GM18502 (cell line): ENCODE results near the gene PLIN1.
"Not testable (repeated sequence)": the region's sequence is repeated elsewhere in the genome, so short reads cannot be mapped to it uniquely, and the experiment has no call there.

Experiments used
- ATAC-seq: cut with Tn5 transposase; IDR thresholded peaks from one replicate; pipeline ENCODE4 v1.9.1; 2021; ENCODE audit warnings: mild to moderate bottlenecking; ENCODE audit not compliant: unreplicated experiment, poor library complexity

Gene PLIN1, protein sequence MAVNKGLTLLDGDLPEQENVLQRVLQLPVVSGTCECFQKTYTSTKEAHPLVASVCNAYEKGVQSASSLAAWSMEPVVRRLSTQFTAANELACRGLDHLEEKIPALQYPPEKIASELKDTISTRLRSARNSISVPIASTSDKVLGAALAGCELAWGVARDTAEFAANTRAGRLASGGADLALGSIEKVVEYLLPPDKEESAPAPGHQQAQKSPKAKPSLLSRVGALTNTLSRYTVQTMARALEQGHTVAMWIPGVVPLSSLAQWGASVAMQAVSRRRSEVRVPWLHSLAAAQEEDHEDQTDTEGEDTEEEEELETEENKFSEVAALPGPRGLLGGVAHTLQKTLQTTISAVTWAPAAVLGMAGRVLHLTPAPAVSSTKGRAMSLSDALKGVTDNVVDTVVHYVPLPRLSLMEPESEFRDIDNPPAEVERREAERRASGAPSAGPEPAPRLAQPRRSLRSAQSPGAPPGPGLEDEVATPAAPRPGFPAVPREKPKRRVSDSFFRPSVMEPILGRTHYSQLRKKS

DNA sequence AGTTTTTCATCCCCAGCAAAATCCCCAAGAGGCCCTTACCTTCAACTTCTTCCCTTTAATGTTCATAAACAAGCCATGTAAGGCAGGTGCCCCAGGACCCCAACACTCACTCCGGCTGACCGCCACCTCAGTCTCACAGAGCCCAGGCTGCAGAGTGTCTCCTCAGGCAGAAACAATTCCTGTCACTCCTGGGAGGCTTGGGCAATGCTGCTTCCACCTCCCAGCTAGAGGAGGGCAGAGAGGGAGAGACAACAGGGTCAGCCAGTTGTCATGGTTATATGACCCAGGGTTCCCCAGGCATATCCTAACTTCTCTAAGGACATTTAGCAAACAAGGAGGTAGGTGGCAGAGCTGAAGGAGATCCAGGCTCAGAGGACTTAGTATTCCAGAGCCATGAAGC is at the start of gene PLIN1:
Gene PLIN1 (minus strand): TSS at position 156 of the 400 bp plus-strand sequence. CDS start 1,878 bp downstream, outside the sequence.
- no peak for ATAC-seq

DNA sequence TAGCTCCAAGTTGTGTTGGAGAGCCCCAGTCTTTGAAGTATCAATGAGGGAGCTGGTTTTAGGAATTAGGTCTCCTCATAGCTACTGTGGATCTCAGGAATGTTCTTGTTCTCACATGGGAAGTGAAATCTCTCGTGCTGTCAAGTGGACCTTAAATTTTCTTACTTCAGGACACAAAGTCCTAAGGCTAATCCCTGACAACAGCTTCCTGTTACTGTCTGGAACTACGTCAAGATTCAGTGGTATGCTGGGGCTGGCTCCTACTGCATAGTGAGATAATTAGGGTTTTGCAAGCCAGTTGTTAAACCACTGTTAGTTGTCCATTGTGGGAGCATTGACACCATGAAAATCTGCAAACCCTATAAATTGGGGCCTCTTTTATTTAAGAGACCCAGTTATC is 49.1 kb upstream of the PLIN1 start:
- ATAC-seq: no peak

DNA sequence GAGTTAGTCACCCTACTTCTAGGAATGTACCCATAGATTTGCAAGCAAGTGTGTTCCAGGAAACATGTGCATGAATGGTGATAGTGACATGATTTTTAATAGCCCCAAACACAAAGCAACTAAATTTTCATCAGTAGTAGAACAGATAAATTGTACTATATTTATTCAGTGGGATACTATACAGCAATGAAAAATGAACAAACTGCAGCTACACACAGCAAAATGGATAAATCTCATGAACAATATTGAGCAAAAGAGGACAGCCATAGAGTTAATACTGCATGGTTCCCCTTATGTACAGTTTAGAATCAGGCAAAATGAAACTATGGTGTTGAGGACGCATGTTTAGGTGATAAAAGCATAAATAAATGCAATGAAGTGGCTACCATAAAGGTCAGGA is 45.9 kb upstream of the PLIN1 start:
- no peak for ATAC-seq

DNA sequence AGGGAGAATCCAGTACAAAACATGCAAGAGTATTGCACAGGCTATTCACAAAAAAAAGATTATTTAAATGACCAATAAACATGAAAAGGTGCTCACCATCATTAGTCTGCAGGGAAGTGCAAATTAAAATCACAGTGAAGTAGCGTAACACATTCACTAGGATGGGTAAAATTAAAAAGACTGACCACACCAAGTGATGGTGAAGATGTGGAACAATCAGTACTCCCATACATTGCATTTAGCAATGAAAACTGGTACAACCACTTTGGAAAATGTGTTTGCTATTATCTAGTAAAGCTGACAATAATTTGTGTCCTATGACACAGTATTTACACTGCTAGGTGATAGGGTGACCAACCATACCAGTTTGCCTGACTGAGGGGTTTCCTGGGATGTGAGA is 45.5 kb upstream of the PLIN1 start:
- ATAC-seq: no peak

DNA sequence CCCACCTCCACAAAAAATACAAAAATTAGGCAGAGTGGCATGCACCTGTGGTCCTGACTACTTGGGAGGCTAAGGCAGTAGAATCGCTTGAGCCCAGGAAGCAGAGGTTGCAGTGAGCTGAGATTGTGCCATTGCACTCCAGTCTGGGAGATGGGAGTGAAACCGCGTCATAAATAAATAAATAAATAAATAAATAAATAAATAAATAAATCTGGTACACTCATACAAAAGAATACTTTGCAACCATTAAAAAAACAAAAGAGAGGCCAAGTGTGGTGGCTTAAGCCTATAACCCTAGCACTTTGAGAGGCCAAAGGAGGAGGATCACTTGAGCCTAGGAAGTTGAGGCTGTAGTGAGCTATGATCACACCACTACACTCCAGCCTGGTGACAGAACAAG is 43.9 kb upstream of the PLIN1 start:
- ATAC-seq: no peak

DNA sequence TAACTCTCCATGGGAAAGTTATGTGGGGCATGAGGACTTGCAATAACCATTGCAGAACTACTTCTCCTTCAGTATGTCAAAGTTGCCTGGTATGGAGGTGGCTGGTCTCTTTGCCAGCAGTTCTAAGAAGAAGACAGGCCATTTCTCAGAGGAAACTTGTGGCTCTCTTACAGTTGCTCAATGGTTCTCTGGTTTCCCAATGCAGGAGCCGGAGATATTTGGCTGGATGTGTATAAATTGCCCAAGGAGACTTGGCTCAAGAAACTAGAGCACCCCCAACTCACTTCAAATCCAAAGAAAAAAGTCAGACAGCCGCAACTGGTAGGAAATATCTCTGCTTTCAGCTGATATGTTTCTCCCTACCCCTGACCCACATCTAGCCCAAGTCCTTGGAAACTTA is 35.6 kb upstream of the PLIN1 start:
- no peak for ATAC-seq

DNA sequence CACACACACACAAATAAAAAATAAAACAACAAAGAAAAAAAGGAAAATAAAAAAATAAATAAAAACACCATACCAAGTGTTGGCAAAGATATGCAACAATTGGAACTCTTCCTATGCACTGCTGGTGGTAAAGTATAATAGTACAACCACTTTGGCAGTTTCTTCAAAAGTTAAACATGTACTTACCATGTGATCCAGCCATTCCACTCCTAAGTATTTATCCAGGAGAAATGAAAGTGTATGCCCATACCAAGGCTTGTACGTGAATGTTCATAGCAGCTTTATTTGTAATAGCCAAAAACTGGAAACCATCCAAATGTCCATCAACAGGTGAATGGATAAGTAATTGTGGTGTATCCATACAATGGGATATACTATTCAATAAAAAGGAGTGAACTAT is 28.4 kb upstream of the PLIN1 start:
- no peak for ATAC-seq

DNA sequence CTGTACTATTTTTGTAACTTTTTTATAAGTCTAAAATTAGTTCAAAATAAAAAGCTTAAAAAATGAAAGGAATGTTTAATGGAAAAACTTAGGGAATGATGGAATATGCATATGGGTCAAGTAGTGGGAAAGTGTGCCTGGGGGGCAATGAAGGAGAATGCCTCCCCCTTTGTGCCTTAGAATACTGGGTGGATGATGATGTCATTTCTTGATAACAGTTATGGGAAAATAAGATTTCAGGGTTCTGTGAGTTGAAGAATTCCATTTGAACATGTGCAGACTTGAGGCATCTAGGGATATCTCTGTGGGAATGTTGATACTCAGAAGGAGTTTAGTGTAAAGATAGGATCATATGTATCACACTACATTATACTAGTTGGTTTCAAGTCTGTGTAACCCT is 25.2 kb upstream of the PLIN1 start:
- no peak for ATAC-seq

DNA sequence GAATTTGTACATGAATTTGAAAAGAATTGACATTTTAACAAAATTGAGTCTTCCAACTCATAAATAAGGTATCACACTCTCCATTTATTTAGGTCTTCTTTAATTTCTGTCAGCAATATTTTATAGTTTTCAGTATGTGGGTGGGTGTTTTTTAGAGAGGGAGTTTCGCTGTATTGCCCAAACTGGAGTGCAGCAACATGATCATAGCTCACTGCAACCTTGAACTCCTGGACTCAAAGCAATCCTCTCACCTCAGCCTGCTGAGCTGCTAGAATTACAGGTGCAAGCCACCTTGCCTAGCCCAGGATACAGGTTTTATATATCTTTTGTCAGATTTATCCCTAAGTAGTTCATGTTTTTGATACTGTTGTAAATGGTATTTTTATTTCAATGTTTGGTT is 16.0 kb upstream of the PLIN1 start:
- no peak for ATAC-seq

DNA sequence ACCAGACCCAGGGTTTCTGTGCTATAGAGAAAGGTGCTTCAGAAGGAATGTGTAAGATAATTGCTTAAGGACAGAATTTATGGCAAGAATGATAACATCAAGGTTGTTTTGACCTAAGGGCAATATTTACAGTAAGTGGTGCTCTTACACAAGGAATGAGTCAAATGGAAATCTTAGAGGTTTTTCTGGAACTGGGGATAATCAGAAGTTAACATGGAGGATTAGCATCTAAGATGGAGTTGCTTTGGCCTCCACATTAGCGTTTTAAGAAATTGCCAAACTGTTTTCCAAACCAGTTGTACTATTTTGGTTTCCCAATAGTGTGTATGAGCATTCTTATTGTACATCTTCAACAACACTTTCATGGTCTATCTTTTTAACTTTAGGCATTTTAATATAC is 14.5 kb upstream of the PLIN1 start:
- no peak for ATAC-seq

DNA sequence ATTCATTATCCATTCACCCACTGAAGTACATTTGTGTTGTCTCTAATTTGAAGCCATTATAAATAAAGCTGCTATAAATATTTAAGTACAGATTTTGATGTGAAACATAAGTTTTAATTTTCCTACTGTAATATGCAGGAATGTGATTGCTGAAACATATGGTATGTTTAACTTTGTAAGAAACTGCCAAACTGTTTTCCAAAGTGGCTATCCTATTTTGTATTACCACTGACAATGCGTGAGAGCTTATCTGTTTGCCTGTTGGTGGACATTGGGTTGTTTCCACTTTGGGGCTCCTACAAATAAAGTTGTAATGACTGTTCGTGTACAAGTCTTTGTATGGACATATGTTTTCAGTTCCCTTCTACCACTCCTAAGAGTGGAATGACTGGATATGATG is 13.9 kb upstream of the PLIN1 start:
- no peak for ATAC-seq

DNA sequence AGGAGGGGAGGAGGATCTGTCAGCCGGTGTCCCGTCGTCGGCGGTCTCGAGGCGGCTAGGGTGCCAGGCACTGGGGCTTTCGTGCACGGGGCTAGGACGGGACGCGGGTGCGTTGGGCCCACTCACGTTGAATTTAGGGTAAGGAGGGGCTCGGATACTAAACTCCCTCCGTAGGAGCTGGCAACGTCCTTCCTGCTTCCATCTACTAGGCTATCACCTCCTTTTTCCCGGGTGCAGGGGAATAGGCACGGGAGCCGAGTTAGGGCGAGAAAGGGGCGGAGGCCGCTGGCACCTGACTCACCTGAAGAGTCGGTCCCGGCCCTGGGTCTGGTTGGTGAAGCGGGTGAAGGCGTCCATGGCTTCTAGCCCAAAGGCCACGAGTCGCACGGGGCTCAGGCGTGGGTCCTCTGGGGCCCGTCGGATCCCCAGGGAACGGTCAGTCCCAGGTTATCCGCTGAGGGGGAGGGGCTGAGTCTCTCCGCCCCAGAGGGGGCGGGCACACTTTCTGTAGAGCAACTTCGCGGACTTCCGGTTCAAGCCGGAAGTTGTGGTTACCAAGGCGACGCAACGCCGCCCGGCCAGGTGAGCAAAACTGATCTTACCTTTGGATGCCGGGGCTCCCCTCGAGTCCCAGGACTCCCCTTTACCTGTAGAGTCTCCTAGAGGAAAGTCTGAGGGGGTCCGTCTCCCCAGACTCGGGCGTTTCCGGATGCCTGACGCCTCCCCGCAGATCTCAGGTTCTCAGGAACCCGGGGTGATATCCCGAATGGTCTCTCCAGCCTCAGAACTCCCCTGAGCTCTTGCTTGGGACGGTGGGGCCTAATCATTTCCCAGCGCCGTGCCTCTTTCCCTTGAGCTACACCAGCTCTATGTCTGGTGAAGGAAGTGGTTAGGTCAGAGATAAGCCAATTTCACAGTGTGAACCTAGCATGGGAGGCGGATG is 11.4 kb upstream of the PLIN1 start, which contains the start of the genes PEX11A and WDR93:
Gene PEX11A (minus strand): TSS at position 479 of the 943 bp plus-strand sequence. CDS start 122 bp downstream, at position 357.
Gene WDR93 (plus strand): TSS at position 536 of the 943 bp plus-strand sequence. CDS start 10,936 bp downstream, outside the sequence.
- ATAC-seq: peak; percentile 94

DNA sequence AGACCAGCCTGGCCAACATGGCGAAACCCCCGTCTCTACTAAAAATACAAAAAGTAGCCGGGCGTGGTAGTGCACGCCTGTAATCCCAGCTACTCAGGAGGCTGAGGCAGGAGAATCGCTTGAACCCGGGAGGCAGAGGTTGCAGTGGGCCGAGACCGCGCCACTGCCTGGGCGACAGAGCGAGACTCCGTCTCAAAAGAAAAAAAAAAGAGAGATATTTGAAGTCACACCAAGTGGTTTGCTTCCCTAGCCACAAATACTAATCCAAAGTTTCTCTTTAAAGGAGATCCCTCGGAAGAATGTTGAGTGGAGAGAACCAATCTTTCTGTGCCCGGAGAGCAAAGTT is 10.7 kb upstream of the PLIN1 start:
- not testable (repeated sequence) for ATAC-seq

DNA sequence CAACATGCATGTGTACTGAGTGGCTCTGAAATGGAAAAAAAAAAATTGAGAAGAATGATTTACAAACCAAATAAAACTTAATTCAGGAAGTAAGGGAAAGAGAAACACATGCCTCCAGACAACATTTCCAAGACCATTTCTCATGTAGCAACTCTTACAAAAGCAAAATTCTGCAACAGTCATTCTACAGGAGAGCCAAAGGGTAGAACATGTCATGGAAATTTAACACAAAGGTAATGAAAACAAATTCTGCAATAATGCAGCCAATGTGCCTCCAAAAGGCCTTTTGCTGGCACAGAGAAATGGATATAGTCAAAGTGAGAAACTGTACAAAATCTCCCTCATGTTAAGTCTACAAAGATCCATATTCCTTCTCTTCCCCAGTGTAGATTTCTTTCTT is 7.4 kb upstream of the PLIN1 start:
- no peak for ATAC-seq

DNA sequence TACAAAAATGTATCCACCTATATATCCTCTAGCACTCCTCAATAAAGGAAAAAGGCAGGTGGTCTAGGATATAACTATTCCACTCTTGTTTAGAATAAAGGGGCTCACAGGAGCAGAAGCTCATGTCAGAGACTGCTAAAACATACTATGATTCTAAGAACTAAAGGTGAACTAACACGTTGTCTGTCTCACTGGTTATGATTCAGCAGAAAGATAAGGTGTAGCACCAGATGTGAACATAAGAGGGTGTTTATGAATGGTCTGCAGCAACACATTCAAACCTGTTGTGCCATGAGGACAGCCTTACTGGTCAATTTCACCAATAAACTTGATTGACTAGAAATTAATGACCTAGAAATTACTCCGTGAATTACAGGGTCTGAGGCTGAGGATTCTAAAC is 6.8 kb upstream of the PLIN1 start:
- no peak for ATAC-seq

DNA sequence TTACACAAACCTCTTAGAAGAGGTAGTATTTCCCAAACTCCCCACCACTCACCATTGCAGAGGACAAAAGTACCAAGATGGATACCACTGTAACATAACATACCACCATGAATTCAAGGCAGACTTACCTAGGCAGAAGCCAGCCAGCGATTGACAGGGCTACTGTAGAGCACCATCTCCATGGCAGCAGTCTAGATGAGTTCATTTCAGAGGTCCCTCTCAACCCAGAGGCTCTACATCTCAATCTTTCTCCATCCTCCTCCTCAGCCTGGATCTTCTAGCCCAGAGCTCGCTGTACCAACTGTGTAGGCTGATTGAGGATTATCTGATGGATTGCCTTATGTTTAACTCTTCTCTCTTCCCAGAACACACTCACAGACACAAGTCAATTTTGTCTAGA is 2.0 kb upstream of the PLIN1 start:
- no peak for ATAC-seq

DNA sequence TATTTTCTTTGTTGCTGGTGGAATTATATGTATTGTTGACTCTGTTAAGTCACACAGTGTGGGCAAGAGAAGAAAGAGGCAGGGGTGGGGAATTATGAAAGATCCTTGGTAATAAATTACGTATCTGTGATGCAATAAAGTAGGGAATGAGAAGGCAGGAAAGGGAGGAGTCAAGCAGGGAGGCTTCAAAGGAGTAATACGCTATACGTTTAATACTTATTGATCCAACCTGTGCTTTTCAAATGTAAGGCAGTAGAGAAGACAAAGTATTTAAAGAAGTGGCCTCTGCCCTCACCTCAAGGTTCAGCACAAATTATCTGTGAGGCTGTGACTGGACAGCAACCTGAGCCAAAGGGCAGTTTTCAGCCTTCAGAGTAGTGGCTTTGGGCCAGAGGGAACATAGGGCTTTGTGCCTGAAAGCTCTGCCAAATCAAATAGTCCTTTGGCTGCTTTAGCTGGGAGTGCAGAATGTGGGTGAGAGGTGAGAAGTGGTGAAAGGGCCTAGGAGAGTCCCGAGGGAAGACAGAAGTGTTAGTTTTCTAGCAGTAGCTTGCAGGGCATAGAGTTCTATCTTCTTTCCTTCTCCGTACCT is 1.2 kb upstream of the PLIN1 start:
- ATAC-seq: no peak

DNA sequence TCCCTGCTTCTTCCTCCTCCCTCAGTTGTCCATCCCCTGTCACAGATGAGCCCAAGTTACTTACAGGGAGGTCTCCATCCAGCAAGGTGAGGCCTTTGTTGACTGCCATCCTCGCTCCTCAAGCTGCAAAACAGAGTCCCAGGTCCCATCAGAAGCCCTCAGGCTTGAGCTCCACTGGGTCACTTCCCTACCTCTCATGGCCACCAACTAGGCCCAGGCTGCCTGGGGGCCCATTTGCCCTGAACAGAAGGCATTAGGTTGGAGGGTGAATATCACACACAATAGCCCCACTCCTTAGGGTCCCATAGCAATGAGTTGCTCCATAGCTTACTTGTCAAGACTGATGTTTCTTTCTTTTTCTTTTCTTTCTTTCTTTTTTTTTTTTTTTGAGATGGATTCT is 1.8 kb downstream of the PLIN1 start:
- ATAC-seq: no peak

DNA sequence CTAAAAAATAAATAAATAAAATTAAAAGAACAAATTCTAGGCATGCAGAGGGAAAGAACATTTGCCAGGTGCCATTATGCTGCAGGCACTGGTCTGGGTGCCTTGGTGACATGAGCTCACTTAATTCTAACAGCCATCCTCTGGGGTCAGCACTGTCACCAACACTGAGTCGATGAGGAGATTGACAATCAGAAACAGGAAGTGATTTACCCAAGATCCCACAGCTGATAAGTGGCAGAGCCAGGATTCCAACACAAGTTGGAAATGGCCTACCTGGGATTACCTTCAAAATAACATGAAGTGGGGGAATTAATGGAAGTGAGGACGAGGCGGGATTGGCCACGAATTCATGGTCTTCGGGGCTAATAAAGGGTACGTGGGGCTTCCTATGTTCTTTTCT is 3.6 kb downstream of the PLIN1 start:
- ATAC-seq: no peak

DNA sequence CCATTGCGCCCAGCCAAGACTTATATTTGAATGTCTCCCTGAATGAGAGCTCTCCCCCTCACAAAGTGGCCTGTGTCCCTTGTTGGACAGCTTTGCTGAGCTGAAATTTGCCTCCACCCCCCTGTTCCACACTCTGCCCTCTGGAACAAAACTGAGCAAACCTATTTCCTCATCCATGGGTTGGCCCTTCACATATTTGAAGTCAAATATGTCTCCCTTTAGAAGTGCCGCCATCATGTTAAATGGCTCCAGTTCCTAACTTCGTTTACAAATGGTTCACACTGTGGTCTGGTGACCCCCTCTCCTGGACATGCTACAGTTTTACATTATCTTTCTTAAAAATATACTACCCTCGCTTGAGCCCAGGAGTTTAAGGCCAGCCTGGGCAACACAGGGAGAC is 4.6 kb downstream of the PLIN1 start:
- no peak for ATAC-seq

DNA sequence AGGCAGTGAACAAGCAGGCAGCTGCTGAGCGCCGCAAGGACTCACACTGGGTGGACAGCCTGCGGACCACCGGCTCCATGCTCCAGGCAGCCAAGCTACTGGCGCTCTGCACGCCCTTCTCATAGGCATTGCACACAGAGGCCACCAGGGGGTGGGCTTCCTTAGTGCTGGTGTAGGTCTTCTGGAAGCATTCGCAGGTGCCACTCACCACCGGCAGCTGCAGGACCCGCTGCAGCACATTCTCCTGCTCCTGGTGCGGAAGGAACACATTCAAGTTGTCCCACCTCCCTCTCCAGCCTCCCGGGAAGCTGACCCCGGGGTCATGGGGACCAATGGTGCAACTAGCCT is 6.0 kb downstream of the PLIN1 start:
- ATAC-seq: peak; percentile 56
